Measurements from ENCODE around the gene ODC1.

DNA sequence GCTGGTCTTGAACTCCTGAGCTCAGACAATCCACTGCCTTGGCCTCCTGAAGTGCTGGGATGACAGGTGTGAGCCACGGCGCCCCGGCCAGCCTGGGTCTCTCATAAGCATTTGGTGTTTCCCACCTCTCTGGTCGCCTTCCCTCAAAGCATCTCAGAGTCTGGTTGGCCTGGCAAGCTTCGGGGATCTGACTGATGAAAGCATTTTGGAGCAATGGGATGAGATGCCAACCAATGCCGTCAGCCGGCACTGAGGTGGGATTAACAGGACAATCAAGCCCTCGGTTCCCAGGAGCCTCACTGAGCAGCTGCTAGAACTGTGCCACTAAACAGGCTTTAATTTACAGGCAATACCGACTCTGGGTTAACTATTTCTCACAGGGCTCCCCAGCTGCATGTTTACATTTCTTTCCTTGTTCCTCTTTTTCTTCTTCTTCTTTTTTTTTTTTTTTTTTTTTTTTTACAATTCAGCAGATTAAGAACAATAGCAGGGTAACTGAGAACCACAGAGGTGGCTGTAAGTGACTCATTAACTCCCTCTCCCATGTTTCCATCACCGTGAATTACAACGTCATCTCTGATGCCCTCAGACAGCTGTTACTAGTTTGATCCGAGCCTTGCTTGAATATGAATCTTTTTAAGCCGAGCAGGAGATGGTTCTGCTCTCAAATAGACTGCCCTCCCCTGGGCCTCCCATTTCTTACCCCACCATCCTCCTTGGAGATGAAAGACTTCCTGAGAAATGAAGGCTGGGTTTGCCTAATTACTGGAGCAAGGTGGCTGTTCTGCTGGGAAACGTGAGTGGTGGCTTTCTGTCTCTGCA lies 37.9 kb downstream of the ODC1 start:
- TF ChIP-seq, protein P1, sequence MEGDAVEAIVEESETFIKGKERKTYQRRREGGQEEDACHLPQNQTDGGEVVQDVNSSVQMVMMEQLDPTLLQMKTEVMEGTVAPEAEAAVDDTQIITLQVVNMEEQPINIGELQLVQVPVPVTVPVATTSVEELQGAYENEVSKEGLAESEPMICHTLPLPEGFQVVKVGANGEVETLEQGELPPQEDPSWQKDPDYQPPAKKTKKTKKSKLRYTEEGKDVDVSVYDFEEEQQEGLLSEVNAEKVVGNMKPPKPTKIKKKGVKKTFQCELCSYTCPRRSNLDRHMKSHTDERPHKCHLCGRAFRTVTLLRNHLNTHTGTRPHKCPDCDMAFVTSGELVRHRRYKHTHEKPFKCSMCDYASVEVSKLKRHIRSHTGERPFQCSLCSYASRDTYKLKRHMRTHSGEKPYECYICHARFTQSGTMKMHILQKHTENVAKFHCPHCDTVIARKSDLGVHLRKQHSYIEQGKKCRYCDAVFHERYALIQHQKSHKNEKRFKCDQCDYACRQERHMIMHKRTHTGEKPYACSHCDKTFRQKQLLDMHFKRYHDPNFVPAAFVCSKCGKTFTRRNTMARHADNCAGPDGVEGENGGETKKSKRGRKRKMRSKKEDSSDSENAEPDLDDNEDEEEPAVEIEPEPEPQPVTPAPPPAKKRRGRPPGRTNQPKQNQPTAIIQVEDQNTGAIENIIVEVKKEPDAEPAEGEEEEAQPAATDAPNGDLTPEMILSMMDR (IDR thresholded peaks at IDR 0.05; ENCODE audit: borderline replicate concordance, extremely low read depth, low read length, poor library complexity, severe bottlenecking): no peak
- TF ChIP-seq EZH2 (IDR thresholded peaks at IDR 0.05; ENCODE audit: borderline replicate concordance, low read depth, low read length, severe bottlenecking): no peak
